SKM-1 (cell line): ENCODE measurements around the gene ERCC8.
A peak's percentile ranks its signal among the peaks of the same experiment; 100 is the strongest.
"Not testable (repeated sequence)": the region's sequence is repeated elsewhere in the genome, so short reads cannot be mapped to it uniquely, and the experiment has no call there.

Experiments
- DNase-seq: peaks from one replicate; lab custom pipeline; 2025; ENCODE audit not compliant: unreplicated experiment; lab: John Stamatoyannopoulos, UW

ERCC8 gene

DNA sequence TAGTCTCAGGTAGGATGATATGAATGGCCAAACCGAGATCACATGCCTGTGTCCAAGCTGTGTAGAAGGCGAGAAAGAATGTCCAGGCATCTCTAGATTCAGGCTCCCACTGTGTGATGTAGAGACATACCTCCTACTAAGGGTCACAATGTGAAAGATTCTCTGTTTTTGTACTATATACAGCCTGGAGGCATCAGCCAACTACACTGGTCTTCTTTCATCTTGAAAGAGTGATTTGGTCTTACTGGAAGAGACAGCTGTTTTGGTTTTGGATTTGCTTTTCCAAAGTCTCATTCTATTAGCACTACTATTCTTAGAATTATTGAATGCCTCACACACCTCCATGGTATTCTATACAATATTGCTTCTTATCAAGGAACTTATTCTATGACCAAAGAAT is 26.4 kb downstream of the ERCC8 start:
- no peak for DNase-seq

DNA sequence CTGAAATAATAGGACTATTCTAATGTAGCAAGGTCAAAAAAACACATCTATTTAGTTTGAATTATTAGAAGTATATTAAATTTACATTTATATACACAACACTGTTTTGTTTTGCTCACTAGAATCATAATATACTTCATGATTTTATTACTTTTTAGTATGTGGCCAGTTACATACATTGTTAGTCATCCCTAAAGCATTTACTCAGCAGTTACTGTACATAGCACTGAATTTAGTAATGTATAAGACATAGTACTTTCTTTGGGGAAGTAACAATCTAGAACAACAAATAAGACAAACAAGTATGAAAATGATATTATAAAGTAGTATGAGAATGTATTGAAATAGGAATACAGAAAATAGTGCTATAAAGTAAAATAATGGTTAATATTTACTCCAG is 28.2 kb downstream of the ERCC8 start:
- no peak for DNase-seq

DNA sequence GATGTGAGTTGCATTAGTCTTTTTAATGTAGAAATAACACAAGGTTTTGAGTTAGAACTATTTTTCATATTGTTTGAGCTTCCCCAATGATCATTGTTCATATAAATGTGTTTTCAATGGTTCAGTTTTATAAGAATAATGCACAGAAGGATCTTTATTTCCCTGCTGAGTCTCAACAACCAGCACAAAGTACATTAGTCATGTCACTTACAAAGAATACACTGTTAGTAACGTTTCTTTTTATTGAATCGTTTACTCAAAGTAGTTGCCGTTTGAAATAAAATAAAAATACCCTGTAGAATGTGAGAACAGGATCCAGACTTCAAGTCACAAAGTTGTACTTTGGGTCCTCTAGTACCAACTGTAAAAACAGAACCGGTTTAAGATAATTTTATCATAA is 41.5 kb downstream of the ERCC8 start:
- DNase-seq = no peak

DNA sequence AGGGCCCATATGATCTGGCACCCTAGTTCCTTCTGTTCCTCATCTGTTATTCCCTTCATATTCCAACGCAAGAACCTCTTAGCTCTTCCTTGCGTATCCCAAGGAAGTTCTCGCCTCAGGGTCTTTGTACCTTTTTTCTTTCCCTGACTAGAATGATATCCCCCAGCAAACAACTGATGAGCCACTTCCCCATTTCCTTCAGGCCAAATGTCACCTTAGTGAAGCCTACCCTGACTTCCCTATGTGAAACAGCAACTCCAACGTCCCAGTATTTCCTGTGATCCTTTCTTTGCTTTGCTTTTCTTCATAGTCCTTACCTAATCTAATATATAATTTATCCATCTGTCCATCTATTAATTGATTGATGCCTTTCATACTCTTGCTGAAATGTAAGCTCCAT is 47.9 kb downstream of the ERCC8 start:
- DNase-seq = no peak

DNA sequence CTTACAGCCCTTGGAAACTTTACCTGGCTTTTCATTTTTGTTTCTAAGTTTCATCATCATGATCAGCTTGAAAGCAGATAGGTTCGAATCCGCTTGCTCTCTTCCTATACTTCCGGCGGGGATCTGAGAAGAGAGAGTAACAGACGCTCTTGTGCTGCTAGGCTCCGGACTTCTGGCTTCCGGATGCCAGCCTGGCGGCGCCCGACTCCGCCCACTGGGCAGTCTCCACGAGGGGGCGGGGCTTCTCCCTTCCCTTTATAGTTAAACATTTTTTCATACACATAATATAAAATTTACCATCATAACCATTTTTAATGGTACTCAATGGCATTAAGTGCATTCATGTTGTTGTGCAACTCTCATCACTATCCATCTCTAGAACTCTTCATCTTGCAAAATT is 51.3 kb downstream of the ERCC8 start:
- DNase-seq = no peak

DNA sequence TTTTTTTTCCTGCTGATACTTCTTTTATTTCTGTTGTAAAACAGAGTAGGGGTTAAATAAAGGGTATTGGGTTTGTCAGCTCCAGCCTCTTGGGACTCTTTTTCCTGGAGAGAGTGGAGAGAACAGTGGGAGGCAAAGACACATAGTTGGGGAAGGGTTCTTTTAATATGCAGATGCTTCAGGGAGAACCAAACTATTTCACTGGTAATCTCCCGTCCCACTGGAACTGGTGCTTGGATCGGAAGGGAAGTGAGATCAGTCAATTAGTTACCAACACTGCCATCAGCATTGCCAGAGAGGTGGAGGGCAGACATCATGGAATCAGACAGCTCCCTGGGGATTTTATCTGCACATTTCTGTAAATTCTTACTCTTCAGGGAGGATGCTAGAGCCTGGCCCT is 53.2 kb downstream of the ERCC8 start:
- DNase-seq = no peak

GRCh38 chr5:60888359-60889061 is 56.4 kb downstream of the ERCC8 start:
- no peak for DNase-seq

DNA sequence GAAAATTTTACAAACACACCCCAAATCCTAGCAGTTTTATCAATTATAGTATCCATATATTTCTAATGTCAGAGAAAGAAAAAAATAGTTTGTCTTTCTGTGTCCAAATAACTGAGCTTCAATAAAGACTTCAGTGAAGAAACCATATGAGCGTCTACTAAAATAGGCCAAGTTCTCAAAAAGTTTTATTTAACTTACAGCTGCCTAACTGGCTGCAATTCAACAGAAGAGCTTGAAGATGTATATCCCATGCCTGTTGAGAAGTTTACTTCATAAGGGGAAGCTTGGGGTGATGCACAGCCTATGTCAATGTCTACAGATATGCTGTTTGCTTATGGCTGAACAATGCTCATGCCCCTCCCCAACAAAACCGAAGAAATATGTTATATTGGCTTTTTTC is 57.1 kb downstream of the ERCC8 start:
- DNase-seq = no peak

DNA sequence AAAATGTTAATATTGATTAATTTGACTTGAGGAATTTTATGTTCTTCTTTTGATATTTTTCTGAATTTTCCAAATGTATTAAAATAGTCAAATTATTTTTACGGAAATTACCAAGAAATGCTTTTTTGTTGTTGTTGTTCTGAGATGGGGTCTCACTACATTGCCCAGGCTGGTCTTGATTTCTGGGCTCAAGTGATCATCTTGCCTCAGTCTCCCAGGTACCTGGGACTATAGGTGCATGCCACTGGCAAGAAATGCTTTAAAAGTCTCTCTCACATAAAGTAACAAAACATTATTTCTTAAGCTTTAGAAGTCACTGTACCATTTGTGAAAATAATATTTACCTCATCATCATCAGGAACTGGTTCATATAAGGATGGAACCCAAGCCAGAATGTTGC is 57.8 kb downstream of the ERCC8 start:
- no peak for DNase-seq

DNA sequence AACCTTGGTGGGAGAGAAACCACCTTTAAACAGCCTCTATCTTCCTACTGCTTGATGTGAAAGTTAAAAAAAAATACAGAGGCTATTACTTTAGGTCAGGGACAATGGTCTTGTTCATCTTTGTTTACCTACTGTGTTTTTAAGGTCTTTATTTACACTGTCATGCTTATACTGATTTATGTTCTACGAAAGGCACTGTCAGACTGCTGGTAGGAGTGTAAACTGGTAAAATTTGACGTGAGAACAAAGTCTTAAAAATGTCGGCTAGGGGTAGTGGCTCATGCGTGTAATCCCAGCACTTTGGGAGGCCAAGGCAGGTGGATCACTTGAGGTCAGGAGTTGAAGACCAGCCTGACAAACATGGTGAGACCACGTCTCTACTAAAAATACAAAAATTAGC is 58.7 kb downstream of the ERCC8 start:
- no peak for DNase-seq

DNA sequence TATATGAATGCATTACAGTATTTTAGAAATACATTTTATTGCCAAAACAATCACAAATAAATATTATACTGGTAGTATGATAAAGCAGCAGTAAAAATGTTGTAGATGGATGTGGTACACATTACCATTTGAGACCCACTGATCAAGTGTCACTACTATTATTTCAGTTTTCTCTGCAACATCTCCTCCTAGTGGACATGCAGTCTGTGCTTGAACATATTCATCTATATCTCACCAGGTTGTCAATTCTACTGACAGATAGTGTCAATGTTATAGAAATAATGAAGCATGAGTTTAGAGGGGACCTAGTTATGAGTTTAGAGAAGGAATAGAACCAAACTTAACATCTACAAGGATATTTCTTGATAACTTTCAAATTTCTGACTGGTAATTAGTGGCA is 61.6 kb downstream of the ERCC8 start:
- no peak for DNase-seq

- DNase-seq = no peak
Observed at GRCh38 chr5:60872892-60873291, 72.0 kb downstream of the ERCC8 start.

GRCh38 chr5:60870857-60871256 is 74.0 kb downstream of the ERCC8 start:
- DNase-seq = no peak

GRCh38 chr5:60860572-60860971 is 84.3 kb downstream of the ERCC8 start:
- not testable (repeated sequence) for DNase-seq

DNA sequence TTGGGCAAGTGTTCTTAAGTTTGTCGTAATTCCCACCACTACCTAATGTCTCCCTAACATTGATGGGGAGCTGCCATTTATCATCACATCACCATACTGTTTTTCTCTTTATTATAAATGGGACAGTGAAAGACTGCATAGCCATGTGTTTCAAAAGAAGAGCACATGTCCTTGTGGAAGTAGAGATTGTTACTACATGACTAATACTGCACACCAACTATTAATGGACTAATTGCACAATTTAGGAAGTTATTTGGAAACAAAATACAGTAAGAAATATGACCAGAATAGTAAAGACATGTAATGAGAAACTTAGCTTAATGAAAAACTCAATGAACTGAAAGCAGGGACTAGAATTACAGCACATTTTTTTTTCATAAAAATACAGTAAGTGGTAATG is 88.8 kb downstream of the ERCC8 start:
- no peak for DNase-seq

- DNase-seq = no peak
Observed at GRCh38 chr5:60852940-60853339, 91.9 kb downstream of the ERCC8 start.

DNA sequence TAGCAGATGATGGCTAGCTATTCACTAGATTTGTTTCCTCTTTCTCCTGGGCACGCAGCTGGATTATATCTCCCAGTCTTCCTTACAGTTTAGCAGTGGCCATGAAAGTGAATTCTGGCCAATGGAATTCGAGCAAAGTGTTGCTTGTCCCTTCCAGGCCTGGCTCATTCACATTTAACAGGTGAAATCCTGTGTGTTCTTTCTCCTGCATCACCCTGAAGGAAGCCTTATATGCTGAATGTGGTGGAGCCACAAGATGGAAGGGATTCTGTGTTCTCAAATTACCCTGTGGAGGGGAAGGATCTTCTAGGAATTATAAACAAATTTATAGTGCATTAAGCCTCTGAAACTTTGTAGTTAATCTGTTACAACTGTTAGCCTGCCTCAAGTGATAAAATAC is 92.6 kb downstream of the ERCC8 start:
- DNase-seq = no peak

- no peak for DNase-seq
Observed at GRCh38 chr5:60851626-60852025, 93.2 kb downstream of the ERCC8 start.

GRCh38 chr5:60846298-60846697 is 98.6 kb downstream of the ERCC8 start:
- DNase-seq = no peak

DNA sequence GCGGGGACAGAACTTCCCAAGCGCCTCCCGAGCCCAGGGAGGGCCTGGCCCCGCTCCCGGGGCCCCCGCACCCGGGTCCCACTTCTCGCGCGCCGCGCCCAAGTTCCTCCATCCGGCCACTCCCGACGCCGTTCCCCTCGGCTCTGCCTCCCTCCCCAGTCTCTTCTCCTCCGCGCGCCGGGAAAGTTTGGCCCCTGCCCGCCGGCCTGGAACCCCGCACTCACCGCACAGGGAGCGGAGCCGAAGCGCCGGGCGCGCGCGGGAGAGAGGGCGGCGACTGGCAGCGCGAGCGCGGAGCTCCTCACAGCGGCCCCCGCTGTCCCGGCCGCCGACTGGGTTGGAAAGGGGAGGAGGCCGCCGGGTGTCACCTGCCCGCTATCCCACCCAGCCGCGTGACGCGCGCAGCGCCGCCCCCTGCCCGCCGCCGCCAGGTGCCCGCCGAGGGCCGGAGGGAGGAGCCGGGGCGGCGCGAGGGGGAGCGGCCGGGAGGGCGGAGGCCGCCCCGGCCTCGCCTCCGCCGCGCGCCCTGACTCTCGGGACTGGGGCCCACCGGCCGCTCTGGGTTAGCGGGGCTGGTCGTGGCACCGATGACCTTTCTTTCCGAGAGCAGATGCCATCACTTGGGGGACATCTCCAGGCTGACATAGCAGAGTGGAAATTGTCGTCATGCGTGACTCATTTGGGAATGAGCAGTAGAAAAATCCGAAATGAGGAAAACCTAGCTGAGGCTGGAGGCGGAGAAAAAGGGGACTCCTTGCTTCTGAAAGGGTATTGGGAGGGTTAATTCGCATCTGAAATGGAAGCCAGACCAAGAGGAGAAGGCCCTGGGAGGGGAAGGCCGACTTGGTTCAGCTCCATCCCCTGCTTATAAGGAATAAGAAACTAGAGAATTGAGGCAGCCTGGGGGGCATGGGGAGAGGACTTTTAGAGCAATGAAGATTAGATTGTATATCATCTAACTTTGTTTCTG is 100.6 kb downstream of the ERCC8 start, which contains the start of gene ELOVL7:
ELOVL7 (minus strand) TSS at position 334 of the 970 bp plus-strand sequence. CDS start 56,872 bp downstream, outside the sequence.
- peak; percentile 44 for DNase-seq

- DNase-seq = no peak
Observed at GRCh38 chr5:60843386-60843935, 101.4 kb downstream of the ERCC8 start.

- no peak for DNase-seq
Observed at GRCh38 chr5:60842871-60843385, 101.9 kb downstream of the ERCC8 start.
